Astrocyte (in vitro differentiated cells and primary cell): ENCODE measurements around the gene PCNT.

Source experiments
- EZH2 ChIP-seq: IDR thresholded peaks from 2 replicates; pipeline ENCODE4 v1.6.1; 2012; ENCODE audit warnings: mild to moderate bottlenecking, low read length, inconsistent platforms; ENCODE audit not compliant: insufficient read depth
- TF ChIP-seq, protein P1 (sequence below): IDR thresholded peaks from 2 replicates; pipeline ENCODE4 v1.5.1; 2011; ENCODE audit warnings: low read depth, mild to moderate bottlenecking, inconsistent platforms, low read length, moderate library complexity; ENCODE audit not compliant: insufficient read depth

DNA sequence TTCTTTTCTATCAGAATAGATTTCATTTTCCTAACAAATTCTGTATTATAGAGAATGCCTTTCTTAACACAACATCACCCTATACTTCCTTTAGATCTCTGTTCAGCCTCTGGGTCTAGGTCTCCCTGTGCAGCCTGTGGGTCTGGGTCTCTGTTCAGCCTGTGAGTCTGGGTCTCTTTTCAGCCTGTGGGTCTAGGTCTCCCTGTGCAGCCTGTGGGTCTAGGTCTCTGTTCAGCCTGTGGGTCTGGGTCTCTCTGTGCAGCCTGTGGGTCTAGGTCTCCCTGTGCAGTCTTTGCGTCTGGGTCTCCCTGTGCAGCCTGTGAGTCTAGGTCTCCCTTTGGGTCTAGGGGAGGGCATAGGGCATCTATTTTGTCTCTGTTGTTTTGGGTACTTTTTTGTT is 75.2 kb downstream of the PCNT start:
- no peak for TF ChIP-seq EZH2
- TF ChIP-seq, protein P1, sequence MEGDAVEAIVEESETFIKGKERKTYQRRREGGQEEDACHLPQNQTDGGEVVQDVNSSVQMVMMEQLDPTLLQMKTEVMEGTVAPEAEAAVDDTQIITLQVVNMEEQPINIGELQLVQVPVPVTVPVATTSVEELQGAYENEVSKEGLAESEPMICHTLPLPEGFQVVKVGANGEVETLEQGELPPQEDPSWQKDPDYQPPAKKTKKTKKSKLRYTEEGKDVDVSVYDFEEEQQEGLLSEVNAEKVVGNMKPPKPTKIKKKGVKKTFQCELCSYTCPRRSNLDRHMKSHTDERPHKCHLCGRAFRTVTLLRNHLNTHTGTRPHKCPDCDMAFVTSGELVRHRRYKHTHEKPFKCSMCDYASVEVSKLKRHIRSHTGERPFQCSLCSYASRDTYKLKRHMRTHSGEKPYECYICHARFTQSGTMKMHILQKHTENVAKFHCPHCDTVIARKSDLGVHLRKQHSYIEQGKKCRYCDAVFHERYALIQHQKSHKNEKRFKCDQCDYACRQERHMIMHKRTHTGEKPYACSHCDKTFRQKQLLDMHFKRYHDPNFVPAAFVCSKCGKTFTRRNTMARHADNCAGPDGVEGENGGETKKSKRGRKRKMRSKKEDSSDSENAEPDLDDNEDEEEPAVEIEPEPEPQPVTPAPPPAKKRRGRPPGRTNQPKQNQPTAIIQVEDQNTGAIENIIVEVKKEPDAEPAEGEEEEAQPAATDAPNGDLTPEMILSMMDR = no peak
